ENCODE measurements around the gene CSNK1G3.

Gene CSNK1G3

DNA sequence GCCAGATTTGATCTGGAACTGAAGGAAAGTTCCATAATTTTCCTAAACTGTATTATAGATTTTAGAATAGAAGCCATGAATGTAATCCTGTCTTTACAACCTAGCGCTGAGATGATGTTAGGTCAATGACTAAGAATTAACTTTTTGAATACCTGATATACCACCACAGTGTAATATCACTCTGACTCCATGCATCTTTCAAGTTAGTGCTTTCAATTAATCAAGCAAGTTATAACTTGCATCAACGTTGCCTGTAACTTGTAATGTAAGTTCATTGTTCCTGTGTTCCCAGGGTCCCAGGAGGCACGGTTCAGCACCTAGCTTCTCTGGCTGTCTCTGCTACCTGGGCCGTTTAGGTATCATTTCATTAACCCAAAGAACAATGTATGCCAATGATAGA lies 139.3 kb downstream of the CSNK1G3 start:
- DNase-seq = no peak

DNA sequence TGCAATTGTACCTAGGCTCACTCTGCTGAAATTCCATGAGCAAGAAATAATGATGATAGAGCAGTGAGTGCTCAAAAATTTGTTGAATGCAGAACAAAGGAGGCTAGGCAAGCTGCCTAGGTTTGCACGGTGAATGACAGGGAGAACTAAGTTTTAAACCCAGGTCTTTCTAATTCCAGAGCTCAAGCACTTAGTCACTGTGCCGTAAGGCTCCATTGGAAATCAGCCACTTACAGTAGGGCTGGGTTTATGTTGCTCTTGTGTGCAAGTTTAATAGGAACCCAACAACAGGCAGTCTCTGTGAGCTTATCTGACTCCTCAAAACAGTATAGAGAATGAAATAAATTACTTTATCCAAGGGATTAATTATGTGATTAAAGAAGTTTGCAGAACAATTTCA lies 147.0 kb downstream of the CSNK1G3 start:
- no peak for DNase-seq

DNA sequence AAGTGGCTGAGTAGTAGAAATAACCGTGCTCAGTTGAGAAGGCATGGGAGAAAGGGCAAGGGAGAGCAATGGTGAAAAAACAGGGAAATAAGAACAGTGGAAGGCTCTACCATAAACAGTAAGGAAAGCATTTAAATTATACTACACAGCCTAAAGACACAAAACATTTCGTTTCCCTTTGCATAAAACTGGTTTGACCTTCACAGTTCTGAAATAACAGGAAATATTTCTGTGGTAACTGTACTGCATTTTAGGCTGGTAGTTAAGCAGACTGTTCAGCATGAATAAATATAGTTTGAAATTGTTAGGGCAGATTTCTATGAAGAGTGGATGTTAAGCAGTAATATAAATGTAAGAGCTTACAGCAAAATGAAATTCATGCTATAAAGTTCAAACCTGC lies 147.5 kb downstream of the CSNK1G3 start:
- no peak for DNase-seq

DNA sequence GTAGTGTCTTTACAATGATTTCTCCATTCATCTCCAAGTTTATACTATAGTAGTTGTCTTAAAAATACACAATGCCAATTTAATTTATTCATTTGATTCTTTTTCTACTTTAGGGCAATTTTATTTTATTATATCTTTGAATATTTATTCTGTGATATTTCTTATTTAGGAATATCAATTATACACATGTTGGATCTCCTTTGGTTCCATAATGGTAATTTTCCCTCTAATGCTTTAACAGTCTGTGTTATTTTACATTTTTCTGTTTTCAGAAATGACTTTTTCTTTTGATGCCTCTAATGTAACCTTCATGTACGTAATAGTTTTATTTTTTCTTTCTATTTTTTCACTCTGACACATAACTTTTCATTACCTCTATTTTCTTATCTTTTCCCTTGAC lies 153.0 kb downstream of the CSNK1G3 start:
- DNase-seq = no peak

DNA sequence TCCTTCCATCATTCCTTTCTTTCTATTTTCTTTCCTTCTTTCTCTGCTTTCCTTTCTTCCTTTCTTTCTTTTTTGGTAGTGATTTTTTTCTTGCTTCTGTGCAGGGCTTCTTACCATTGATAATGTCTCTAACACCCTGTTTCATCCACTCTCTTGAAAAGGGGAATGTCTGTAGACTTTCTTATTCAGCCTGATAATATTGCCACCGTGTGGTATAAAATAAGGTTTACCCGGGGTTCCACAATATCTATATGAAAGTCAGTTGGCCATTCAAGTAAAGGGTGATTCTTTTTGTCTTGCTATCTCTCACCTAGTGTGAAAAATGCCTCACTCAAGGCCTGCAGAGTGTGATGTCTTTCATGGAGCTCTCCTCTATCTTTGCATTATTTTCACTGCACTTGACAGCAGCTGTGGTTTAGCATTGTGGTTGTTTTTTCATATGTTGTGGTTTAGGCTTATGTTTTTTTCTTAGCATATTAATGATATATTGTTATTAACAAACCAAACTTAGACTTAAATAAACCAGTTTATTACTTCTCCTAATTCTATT lies 153.9 kb downstream of the CSNK1G3 start:
- DNase-seq = no peak

Data from NCI-H1048 (cell line).